Non-pigmented ciliary epithelial cell (primary cell): ENCODE measurements around the gene KLRG1.

Experiments used
- DNase-seq: peaks from one replicate; pipeline ENCODE4 v3.0.0-alpha.2; 2010; ENCODE audit warnings: low read depth

KLRG1 gene

GRCh38 chr12:9040484-9041186, 51.3 kb downstream of the KLRG1 start:
- no peak for DNase-seq

GRCh38 chr12:9041321-9041720, 52.0 kb downstream of the KLRG1 start:
- DNase-seq, result no peak

GRCh38 chr12:9043766-9044165, 54.4 kb downstream of the KLRG1 start:
- no peak for DNase-seq

DNA sequence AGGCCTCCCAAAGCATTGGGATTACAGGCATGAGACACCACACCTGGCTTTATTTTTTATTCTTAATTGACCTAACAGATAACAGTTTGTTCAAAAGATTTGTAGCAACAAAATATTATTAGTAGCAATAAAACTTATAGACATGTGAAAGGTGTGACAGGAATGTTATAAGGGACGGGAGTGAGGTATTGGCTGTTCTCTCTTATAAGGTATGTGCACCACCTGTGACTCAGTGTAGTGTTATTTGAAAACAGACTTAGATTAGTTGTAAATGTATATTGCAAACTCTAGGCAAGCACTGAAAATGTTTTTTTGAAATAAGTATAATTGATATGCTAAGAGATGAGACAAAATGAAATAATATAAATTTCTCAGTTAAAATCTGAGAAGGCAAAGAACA, 57.8 kb downstream of the KLRG1 start:
- DNase-seq, result no peak

DNA sequence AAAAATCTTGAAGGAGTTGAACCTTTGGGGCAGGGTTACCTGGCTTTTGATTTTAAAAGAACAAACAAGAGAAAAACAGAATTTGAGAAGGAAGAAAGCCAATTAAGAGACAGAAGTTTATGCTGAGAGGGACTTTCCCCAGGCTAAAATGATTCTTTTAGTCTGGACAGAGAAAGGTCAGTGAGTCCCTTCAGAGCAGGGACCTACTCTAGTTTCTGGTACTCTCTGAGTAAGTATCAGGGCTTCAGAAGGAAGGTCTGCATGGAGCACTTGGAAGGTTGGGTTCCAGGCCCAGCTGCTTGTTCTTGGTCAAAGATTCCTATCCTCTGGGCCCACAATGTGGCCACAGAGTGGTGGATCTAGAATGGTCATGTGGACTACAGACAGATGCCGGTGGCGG, 59.6 kb downstream of the KLRG1 start:
- DNase-seq, result no peak

GRCh38 chr12:9049520-9050133, 60.3 kb downstream of the KLRG1 start:
- no peak for DNase-seq

DNA sequence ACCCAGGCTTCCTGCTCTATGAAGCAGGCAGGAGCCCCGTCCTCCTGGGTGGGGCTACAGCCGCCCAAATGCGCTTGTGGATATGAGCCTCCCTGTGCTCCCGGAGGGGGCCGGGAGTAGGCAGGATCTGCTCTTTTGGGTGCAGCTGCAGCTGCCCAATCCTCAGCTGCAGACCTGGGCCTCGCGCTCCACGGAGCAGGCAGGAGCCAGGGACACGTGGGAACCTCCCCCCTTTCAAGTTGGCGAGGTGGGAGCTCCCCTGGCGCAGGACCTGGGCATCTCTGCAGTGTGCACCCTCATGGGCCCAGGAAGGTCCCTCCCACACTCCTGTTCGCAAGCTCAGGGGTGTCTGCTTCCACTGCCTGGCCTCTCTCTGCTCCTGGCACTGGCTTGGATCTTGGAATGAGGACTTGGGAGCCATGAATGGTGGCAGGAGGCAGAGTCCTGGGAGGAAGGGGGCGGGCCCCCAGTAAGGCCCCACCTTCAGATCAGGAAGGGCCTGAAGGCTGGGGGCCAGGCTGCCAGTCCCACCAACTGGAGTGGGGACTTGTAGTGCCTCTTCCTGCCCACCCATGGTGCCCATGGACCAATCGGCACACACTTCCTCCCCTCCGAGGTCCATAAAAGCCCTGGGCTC, 61.3 kb downstream of the KLRG1 start:
- DNase-seq, result no peak

- DNase-seq, result no peak
Observed at GRCh38 chr12:9051158-9051550, 61.8 kb downstream of the KLRG1 start.

DNA sequence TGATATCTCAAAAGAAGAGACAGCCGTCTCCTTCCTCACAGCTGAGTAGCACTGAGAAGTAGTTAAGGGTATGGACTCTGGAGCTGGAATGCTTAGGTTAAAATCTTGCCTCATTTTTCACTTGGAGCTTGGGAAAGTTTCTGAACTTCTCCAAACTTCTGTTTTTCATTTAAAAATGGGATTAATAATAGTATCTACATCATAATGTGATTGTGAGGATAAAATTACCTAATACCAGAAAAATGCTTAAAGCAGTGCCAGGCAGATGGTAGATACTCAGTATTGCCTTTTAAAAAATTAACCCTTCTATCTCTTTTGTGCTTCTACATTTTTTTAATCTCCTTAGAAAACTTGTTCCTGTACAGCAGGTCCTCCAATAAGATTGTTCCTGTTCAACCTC, 63.3 kb downstream of the KLRG1 start:
- DNase-seq, result no peak
